Spleen (tissue), 7 donors: ENCODE results near the gene NRG3.

Experiments used
- CTCF ChIP-seq, 11 experiments: fragments of 200-600 bp in 7 of 11; fragments of 450-650 bp in 4 of 11; sonication (generic) in 4 of 11; IDR thresholded peaks in 8 of 11; conservative IDR thresholded peaks in 3 of 11; 1 replicate in 7 of 11; 2 replicates in 4 of 11; pipeline versions ENCODE4 v1.4.0 to v1.8.0; 2016 to 2021; ENCODE audit warnings: antibody characterized with exemption in 11 of 11, inconsistent platforms in 4 of 11, mild to moderate bottlenecking in 1 of 11
- POLR2A ChIP-seq, 3 donors: fragments of 450-650 bp; IDR thresholded peaks; one replicate each; pipeline ENCODE4 v1.5.1; 2017; ENCODE audit warnings: antibody characterized with exemption in 3 of 3, mild to moderate bottlenecking in 1 of 3
- donor health status: DM: no; HTN: no; CAD: no; lungs with moderate emphysema.
- donor health status: DM: no; HTN: no; CAD: no.
- donor health status: DM: no; HTN: no; CAD: no.

GRCh38 chr10:81884856-81885255 lies 9.9 kb downstream of the NRG3 start:
- TF ChIP-seq CTCF (IDR thresholded peaks at IDR 0.05 in 8 of 11, conservative IDR thresholded peaks at IDR 0.05 in 3 of 11) (no peak), POLR2A (IDR thresholded peaks at IDR 0.05) (no peak)
